ENCODE results near the gene TSHR.

The TSHR gene

DNA sequence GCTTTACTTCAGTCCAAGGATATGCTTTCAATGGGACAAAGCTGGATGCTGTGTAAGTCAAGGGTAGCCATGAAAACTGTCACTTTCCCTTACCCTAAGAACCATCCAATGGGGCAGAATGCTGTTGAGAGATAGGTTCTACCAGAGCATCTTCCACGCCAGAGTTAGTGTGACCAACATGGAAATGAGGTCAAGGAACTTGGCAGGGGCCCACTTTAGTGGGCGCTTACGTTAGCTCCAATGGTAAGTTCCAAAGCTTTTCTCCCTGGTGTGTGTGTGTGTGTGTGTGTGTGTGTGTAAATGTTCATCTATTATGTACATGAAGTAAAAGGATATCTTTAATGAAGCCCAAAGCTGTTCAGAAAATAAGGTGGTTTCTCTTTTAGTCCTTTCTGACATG is 141.2 kb downstream of the TSHR start:
- Histone ChIP-seq H3K9me3 (ENCODE audit: severe bottlenecking) (no peaks in the 10 kb centered on the region), H3K36me3 (ENCODE audit: low read depth) (no peaks in the 10 kb centered on the region), H3K4me1 (ENCODE audit: insufficient read depth, poor library complexity, severe bottlenecking) (no peaks in the 10 kb centered on the region), H3K4me3 (ENCODE audit: severe bottlenecking) (no peak overlapping the region), H3K27me3 (ENCODE audit: insufficient read depth, poor library complexity, severe bottlenecking) (no peaks in the 10 kb centered on the region), H3K27ac (ENCODE audit: poor library complexity, severe bottlenecking) (no peak overlapping the region)
- DNase-seq (ENCODE audit: low spot score), result no peak
- peak; percentile 12; the same call in 1 of the 3 replicates for ATAC-seq (ENCODE audit: low read depth)
- TF ChIP-seq, protein P1, sequence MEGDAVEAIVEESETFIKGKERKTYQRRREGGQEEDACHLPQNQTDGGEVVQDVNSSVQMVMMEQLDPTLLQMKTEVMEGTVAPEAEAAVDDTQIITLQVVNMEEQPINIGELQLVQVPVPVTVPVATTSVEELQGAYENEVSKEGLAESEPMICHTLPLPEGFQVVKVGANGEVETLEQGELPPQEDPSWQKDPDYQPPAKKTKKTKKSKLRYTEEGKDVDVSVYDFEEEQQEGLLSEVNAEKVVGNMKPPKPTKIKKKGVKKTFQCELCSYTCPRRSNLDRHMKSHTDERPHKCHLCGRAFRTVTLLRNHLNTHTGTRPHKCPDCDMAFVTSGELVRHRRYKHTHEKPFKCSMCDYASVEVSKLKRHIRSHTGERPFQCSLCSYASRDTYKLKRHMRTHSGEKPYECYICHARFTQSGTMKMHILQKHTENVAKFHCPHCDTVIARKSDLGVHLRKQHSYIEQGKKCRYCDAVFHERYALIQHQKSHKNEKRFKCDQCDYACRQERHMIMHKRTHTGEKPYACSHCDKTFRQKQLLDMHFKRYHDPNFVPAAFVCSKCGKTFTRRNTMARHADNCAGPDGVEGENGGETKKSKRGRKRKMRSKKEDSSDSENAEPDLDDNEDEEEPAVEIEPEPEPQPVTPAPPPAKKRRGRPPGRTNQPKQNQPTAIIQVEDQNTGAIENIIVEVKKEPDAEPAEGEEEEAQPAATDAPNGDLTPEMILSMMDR (IDR thresholded peaks at IDR 0.05; ENCODE audit: poor library complexity, severe bottlenecking), result no peak

GRCh38 chr14:81102217-81102616 is 146.8 kb downstream of the TSHR start:
- Histone ChIP-seq H3K36me3 (ENCODE audit: low read depth) (no peaks in the 10 kb centered on the region), H3K9me3 (ENCODE audit: severe bottlenecking) (no peaks in the 10 kb centered on the region), H3K4me1 (ENCODE audit: insufficient read depth, poor library complexity, severe bottlenecking) (no peaks in the 10 kb centered on the region), H3K27ac (ENCODE audit: poor library complexity, severe bottlenecking) (no peak overlapping the region), H3K4me3 (ENCODE audit: severe bottlenecking) (no peak overlapping the region), H3K27me3 (ENCODE audit: insufficient read depth, poor library complexity, severe bottlenecking) (peaks cover 2% of the 10 kb centered on the region)
- no peak for ATAC-seq (ENCODE audit: low read depth)
- DNase-seq (ENCODE audit: low spot score), result no peak
- TF ChIP-seq, protein P1 (IDR thresholded peaks at IDR 0.05; ENCODE audit: poor library complexity, severe bottlenecking), result no peak

DNA sequence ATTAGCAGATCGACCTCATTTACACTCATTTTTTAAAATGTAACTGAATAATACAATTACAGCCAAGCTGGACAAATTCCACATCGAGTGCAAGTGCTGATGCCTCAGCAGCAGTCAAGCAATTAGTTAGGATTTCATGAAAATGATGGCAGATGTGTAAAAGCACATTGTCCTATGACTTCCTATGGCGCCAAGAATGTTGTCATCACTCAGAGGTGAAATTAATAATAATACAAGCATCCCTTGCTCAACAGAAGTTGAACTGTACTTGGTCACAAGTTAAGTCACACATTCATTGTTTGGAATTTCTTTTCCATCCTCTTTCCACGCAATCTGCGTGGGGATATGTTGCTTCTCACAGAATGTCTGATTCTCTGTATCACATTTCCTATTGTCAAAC is 148.0 kb downstream of the TSHR start:
- TF ChIP-seq, protein P1 (IDR thresholded peaks at IDR 0.05; ENCODE audit: poor library complexity, severe bottlenecking), result no peak
- no peak for ATAC-seq (ENCODE audit: low read depth)
- H3K4me1 ChIP-seq (ENCODE audit: insufficient read depth, poor library complexity, severe bottlenecking), result no peaks in the 10 kb centered on the region
- peaks cover 5% of the 10 kb centered on the region for H3K27me3 ChIP-seq (ENCODE audit: insufficient read depth, poor library complexity, severe bottlenecking)
- DNase-seq (ENCODE audit: low spot score), result no peak
- H3K9me3 ChIP-seq (ENCODE audit: severe bottlenecking), result no peaks in the 10 kb centered on the region
- H3K36me3 ChIP-seq (ENCODE audit: low read depth), result no peaks in the 10 kb centered on the region
- no peak overlapping the region for H3K27ac ChIP-seq (ENCODE audit: poor library complexity, severe bottlenecking)
- no peak overlapping the region for H3K4me3 ChIP-seq (ENCODE audit: severe bottlenecking)

DNA sequence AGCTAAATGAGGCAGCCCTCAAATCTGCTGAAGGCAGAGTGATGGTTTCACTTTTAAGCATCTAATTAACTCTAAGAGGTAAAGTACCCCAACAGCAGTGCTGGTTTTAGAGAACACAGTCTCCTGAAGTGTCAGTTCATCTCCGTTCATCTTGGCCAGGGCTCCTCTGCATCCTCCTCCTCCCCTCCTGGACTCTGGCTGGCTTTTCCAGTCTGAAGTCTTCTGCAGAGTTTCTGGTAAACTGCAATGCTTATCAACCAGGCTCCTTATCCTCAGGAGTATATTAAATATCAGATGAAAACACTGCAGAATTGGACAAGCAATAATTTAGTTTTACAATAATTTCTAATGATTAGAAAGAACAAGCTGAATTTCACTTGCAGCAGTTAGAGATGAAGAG is 150.0 kb downstream of the TSHR start:
- Histone ChIP-seq H3K9me3 (ENCODE audit: severe bottlenecking) (no peaks in the 10 kb centered on the region), H3K4me1 (ENCODE audit: insufficient read depth, poor library complexity, severe bottlenecking) (no peaks in the 10 kb centered on the region), H3K36me3 (ENCODE audit: low read depth) (no peaks in the 10 kb centered on the region)

DNA sequence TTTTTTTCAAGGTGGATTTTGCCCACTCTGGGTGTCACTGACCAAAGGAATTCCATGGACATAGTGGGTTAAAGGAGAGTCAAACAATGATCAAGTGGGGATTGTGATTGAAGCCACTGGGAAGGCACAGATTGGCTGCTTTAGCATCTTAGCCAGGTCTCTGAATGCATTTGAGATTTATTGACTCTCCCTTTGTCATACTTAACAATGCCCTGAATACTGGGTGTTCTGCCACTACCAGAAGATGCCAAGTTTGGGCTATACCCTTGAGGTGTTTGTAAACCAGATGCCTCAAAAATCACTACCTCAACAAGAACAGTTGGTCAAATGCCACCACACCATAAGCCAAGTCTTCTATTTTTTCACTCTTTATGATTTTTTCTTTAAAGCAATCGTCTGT is 150.5 kb downstream of the TSHR start:
- no peaks in the 10 kb centered on the region for H3K4me1 ChIP-seq (ENCODE audit: insufficient read depth, poor library complexity, severe bottlenecking)

More for the DNA sequence above, 150.0 kb downstream of the TSHR start:
- DNase-seq (ENCODE audit: low spot score) (no peak), ATAC-seq (ENCODE audit: low read depth) (no peak)
- no peak overlapping the region for H3K4me3 ChIP-seq (ENCODE audit: severe bottlenecking)
- peaks cover 5% of the 10 kb centered on the region for H3K27me3 ChIP-seq (ENCODE audit: insufficient read depth, poor library complexity, severe bottlenecking)
- TF ChIP-seq, protein P1 (IDR thresholded peaks at IDR 0.05; ENCODE audit: poor library complexity, severe bottlenecking), result no peak
- no peak overlapping the region for H3K27ac ChIP-seq (ENCODE audit: poor library complexity, severe bottlenecking)

More for the DNA sequence above, 150.5 kb downstream of the TSHR start:
- no peaks in the 10 kb centered on the region for H3K36me3 ChIP-seq (ENCODE audit: low read depth)
- peaks cover 5% of the 10 kb centered on the region for H3K27me3 ChIP-seq (ENCODE audit: insufficient read depth, poor library complexity, severe bottlenecking)
- TF ChIP-seq, protein P1 (IDR thresholded peaks at IDR 0.05; ENCODE audit: poor library complexity, severe bottlenecking), result no peak
- H3K27ac ChIP-seq (ENCODE audit: poor library complexity, severe bottlenecking), result no peak overlapping the region
- no peak overlapping the region for H3K4me3 ChIP-seq (ENCODE audit: severe bottlenecking)
- DNase-seq (ENCODE audit: low spot score), result no peak
- ATAC-seq (ENCODE audit: low read depth), result no peak
- H3K9me3 ChIP-seq (ENCODE audit: severe bottlenecking), result no peaks in the 10 kb centered on the region

Data from RWPE2 (cell line).